ENCODE measurements around the gene TREML4.
"Not testable (repeated sequence)": the region's sequence is repeated elsewhere in the genome, so short reads cannot be mapped to it uniquely, and the experiment has no call there.

The TREML4 gene

DNA sequence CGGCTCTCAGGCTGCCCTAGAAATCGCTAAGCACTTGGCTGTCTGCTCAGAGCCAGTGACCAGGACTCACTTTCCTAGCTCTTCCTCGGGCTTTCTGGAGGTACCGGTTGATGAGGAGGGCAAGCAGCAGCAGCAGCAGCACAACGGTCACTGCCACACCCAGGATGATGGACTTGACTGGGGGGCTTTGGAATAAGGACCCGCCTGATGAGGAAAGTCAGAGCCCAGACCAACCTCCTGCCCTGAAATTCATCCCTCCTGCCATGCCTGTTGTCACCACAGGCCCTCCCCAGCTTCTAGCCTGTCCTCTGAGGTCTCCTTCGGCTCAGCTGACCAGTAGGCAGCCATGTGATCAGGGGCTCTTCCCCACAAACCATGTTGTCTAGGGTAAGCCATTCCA, 43.4 kb upstream of the TREML4 start:
- ATAC-seq (ENCODE audit: low read depth) (no peak), DNase-seq (ENCODE audit: low spot score) (no peak)
- Histone ChIP-seq H3K4me3 (ENCODE audit: severe bottlenecking) (no peak overlapping the region), H3K4me1 (ENCODE audit: insufficient read depth, poor library complexity, severe bottlenecking) (no peaks in the 10 kb centered on the region), H3K36me3 (ENCODE audit: low read depth) (no peaks in the 10 kb centered on the region), H3K27me3 (ENCODE audit: insufficient read depth, poor library complexity, severe bottlenecking) (no peaks in the 10 kb centered on the region), H3K9me3 (ENCODE audit: severe bottlenecking) (no peaks in the 10 kb centered on the region), H3K27ac (ENCODE audit: poor library complexity, severe bottlenecking) (no peak overlapping the region)
- TF ChIP-seq, protein P1, sequence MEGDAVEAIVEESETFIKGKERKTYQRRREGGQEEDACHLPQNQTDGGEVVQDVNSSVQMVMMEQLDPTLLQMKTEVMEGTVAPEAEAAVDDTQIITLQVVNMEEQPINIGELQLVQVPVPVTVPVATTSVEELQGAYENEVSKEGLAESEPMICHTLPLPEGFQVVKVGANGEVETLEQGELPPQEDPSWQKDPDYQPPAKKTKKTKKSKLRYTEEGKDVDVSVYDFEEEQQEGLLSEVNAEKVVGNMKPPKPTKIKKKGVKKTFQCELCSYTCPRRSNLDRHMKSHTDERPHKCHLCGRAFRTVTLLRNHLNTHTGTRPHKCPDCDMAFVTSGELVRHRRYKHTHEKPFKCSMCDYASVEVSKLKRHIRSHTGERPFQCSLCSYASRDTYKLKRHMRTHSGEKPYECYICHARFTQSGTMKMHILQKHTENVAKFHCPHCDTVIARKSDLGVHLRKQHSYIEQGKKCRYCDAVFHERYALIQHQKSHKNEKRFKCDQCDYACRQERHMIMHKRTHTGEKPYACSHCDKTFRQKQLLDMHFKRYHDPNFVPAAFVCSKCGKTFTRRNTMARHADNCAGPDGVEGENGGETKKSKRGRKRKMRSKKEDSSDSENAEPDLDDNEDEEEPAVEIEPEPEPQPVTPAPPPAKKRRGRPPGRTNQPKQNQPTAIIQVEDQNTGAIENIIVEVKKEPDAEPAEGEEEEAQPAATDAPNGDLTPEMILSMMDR (IDR thresholded peaks at IDR 0.05; ENCODE audit: poor library complexity, severe bottlenecking) = no peak

DNA sequence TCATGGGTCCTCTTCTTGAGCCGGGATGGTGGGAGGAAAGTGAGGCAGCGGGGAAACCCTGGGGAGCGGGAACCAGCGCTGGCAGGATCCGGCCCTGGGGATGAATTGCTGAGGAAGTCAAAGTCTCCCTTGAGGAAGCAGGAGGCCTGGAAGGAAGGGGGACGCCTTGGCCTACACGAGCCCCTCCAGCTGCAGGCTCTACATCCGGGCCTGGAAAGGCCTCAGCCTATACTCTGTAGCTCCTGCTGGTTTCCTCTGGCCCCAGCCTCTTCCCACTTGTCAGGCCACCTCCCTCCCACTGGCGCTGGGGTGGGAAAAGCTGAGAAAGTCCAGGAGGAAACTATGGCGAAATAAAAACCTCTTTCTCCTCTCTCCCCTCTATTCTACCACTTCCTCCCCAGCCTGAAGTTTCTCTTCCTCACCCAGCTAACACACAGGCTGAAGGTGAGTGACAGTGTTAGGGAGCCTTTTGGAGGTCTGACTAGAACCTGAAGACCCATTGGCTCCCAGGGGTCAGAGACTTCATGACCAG, 42.1 kb upstream of the TREML4 start:
- TF ChIP-seq, protein P1 (IDR thresholded peaks at IDR 0.05; ENCODE audit: poor library complexity, severe bottlenecking) = no peak
- H3K4me1 ChIP-seq (ENCODE audit: insufficient read depth, poor library complexity, severe bottlenecking) = no peaks in the 10 kb centered on the region
- no peak overlapping the region for H3K27ac ChIP-seq (ENCODE audit: poor library complexity, severe bottlenecking)
- H3K27me3 ChIP-seq (ENCODE audit: insufficient read depth, poor library complexity, severe bottlenecking) = no peaks in the 10 kb centered on the region
- ATAC-seq (ENCODE audit: low read depth) (no peak), DNase-seq (ENCODE audit: low spot score) (no peak)
- H3K4me3 ChIP-seq (ENCODE audit: severe bottlenecking) = no peak overlapping the region
- H3K36me3 ChIP-seq (ENCODE audit: low read depth) = no peaks in the 10 kb centered on the region
- no peaks in the 10 kb centered on the region for H3K9me3 ChIP-seq (ENCODE audit: severe bottlenecking)

DNA sequence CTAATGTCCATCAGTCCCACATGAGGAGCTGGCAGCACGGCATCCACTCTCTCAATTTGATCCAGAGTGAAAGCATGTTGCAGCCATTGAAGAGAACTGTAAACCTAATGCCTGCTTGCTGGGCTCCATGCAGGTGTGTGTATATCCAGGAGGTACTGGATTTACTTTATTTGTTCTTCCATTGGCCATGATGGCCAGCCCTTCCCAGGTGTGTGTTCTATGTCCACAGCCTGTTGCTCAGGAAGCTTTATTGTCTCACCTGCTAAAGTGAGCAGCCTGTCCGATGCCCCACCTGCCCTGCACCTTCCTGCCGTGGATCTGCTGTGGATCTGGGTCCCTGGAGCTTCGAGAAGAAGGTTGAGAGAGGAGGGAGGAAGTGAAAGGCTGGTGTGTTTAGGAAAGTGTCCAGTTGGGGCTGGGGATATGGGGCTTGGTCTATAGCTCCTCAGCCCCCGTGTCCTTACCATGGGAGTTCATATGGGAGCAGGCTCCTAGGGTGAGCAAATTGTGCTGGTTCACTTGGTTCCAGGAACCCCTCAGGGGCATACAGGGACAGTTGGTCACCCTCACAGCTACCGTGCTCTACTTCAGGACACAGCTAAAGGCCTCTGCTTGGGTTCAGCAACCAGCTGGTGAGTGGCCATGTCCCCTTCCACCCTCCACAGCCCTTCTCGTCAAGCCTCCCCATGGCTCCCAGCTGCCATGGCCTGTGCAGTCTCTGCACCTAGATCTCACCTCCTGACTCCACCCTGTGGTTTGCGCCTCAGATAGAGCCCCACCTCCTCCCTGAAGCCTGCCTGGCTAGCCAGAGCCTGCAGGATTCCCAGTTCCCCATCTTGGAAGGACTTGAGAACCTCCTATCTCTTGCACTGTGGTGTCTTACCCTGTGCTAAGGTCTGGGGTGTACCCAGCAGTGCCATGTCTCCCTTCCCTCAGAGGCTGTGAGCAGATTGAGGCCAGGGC, 39.9 kb upstream of the TREML4 start:
- H3K4me3 ChIP-seq (ENCODE audit: severe bottlenecking) = no peak overlapping the region
- no peaks in the 10 kb centered on the region for H3K27me3 ChIP-seq (ENCODE audit: insufficient read depth, poor library complexity, severe bottlenecking)
- TF ChIP-seq, protein P1 (IDR thresholded peaks at IDR 0.05; ENCODE audit: poor library complexity, severe bottlenecking) = no peak
- no peaks in the 10 kb centered on the region for H3K9me3 ChIP-seq (ENCODE audit: severe bottlenecking)
- DNase-seq (ENCODE audit: low spot score) = no peak
- H3K27ac ChIP-seq (ENCODE audit: poor library complexity, severe bottlenecking) = no peak overlapping the region
- ATAC-seq (ENCODE audit: low read depth) = no peak
- no peaks in the 10 kb centered on the region for H3K36me3 ChIP-seq (ENCODE audit: low read depth)
- no peaks in the 10 kb centered on the region for H3K4me1 ChIP-seq (ENCODE audit: insufficient read depth, poor library complexity, severe bottlenecking)

DNA sequence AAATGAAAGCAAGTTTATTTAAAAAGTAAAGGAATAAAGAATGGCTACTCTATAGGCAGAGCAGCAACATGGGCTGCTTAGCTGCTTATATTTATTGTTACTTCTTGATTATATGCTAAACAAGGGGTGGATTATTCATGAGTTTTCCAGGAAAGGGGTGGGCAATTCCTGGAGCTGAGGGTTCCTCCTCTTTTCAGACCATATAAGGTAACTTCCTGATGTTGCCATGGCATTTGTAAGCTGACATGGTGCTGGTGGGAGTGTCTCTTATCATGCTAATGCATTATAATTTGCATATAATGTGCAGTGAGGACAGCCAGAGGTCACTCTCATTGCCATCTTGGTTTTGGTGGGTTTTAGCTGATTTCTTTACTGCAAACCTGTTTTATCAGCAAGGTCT, 39.1 kb upstream of the TREML4 start:
- H3K36me3 ChIP-seq (ENCODE audit: low read depth); H3K4me1 ChIP-seq (ENCODE audit: insufficient read depth, poor library complexity, severe bottlenecking); H3K9me3 ChIP-seq (ENCODE audit: severe bottlenecking); H3K27ac ChIP-seq (ENCODE audit: poor library complexity, severe bottlenecking); H3K4me3 ChIP-seq (ENCODE audit: severe bottlenecking); ATAC-seq (ENCODE audit: low read depth); DNase-seq (ENCODE audit: low spot score); H3K27me3 ChIP-seq (ENCODE audit: insufficient read depth, poor library complexity, severe bottlenecking): not testable (repeated sequence)

DNA sequence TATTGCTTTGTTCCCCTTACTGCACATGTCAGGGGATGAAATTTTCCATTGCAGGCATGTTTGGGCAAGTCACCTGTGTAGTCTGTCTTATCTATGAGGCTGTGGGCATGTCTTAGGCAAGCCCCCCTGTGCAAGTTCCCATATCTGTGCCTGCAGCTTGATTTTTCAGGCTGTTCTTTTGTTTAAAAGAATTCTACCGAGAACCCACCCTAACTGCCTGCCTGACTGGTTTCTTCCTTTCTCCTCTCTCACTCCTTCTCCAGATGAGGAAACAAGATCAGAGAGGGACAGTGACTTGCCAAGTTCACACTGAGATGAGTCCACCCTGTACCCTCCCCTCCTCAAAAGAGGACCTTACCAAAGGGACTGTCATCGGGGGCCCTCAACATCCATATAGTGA, 38.2 kb upstream of the TREML4 start:
- Histone ChIP-seq H3K4me3 (ENCODE audit: severe bottlenecking) (no peak overlapping the region), H3K27ac (ENCODE audit: poor library complexity, severe bottlenecking) (no peak overlapping the region), H3K4me1 (ENCODE audit: insufficient read depth, poor library complexity, severe bottlenecking) (no peaks in the 10 kb centered on the region), H3K9me3 (ENCODE audit: severe bottlenecking) (no peaks in the 10 kb centered on the region), H3K27me3 (ENCODE audit: insufficient read depth, poor library complexity, severe bottlenecking) (no peaks in the 10 kb centered on the region), H3K36me3 (ENCODE audit: low read depth) (no peaks in the 10 kb centered on the region)
- ATAC-seq (ENCODE audit: low read depth) = no peak
- DNase-seq (ENCODE audit: low spot score) = no peak
- TF ChIP-seq, protein P1 (IDR thresholded peaks at IDR 0.05; ENCODE audit: poor library complexity, severe bottlenecking) = no peak
